GM12878 (cell line): Measurements from ENCODE around the gene CLCC1. TPM values are rescaled to one million over a fixed set of nuclear protein-coding genes. Genes with fewer than 3 reads are reported as not detected.

ENCODE experiments used
- BRCA1 ChIP-seq: IDR thresholded peaks from 2 replicates; pipeline ENCODE4 v1.6.1; 2011; ENCODE audit warnings: low read depth, low read length, improper control_type of control experiment
- CHD4 ChIP-seq: fragments of 200-600 bp; sonication (generic); IDR thresholded peaks from 2 replicates; pipeline ENCODE4 v1.6.1; 2016; ENCODE audit warnings: mild to moderate bottlenecking
- CREB1 ChIP-seq: IDR thresholded peaks from 2 replicates; pipeline ENCODE4 v1.6.1; 2012; ENCODE audit warnings: low read depth, mild to moderate bottlenecking, inconsistent platforms
- DPF2 ChIP-seq: fragments of 450-650 bp; IDR thresholded peaks from 2 replicates; pipeline ENCODE4 v1.6.1; 2017; ENCODE audit warnings: mild to moderate bottlenecking
- EP300 ChIP-seq, 2 experiments: fragments of 150-350 bp in 1 of 2; IDR thresholded peaks; 2 replicates each; pipeline ENCODE4 v1.6.1; 2011 to 2012; ENCODE audit warnings: low read depth in 2 of 2, low read length in 2 of 2, borderline replicate concordance in 1 of 2, improper control_type of control experiment in 1 of 2, inconsistent platforms in 1 of 2; ENCODE audit not compliant: control insufficient read depth in 1 of 2
- ETV6 ChIP-seq, 2 experiments: fragments of 450-650 bp in 1 of 2; IDR thresholded peaks in 1 of 2; conservative IDR thresholded peaks in 1 of 2; 2 replicates each; pipeline ENCODE4 v1.6.1; 2014; ENCODE audit warnings: antibody characterized with exemption in 1 of 2, borderline replicate concordance in 1 of 2, low read depth in 1 of 2, mild to moderate bottlenecking in 1 of 2, moderate library complexity in 1 of 2
- HDAC2 ChIP-seq: fragments of 200-600 bp; sonication (generic); IDR thresholded peaks from 2 replicates; pipeline ENCODE4 v1.6.1; 2017
- MTA2 ChIP-seq: fragments of 450-650 bp; IDR thresholded peaks from 2 replicates; pipeline ENCODE4 v1.6.1; 2016; ENCODE audit warnings: low read depth, mild to moderate bottlenecking, moderate library complexity
- MTA3 ChIP-seq: IDR thresholded peaks from 2 replicates; pipeline ENCODE4 v1.6.1; 2012; ENCODE audit warnings: low read length, inconsistent platforms, borderline replicate concordance
- MXI1 ChIP-seq: fragments of 150-350 bp; IDR thresholded peaks from 2 replicates; pipeline ENCODE4 v1.6.1; 2011; ENCODE audit warnings: low read depth, mild to moderate bottlenecking, inconsistent platforms, low read length, improper control_type of control experiment
- NFIC ChIP-seq: IDR thresholded peaks from 2 replicates; pipeline ENCODE4 v1.6.1; 2012; ENCODE audit warnings: low read depth, mild to moderate bottlenecking, inconsistent platforms, low read length, moderate library complexity
- POLR2A ChIP-seq: IDR thresholded peaks from 2 replicates; pipeline ENCODE4 v1.6.1; 2011; ENCODE audit warnings: low read depth, mild to moderate bottlenecking, low read length
- POU2F2 ChIP-seq: IDR thresholded peaks from 3 replicates; pipeline ENCODE4 v1.6.1; 2011; ENCODE audit warnings: low read depth, mild to moderate bottlenecking, low read length, borderline replicate concordance
- RUNX3 ChIP-seq: IDR thresholded peaks from 2 replicates; pipeline ENCODE4 v1.6.1; 2012; ENCODE audit warnings: low read length, inconsistent platforms
- SRF ChIP-seq, 2 experiments: IDR thresholded peaks; 2 replicates each; pipeline ENCODE4 v1.6.1; 2011; ENCODE audit warnings: low read depth in 2 of 2, low read length in 2 of 2, mild to moderate bottlenecking in 1 of 2, moderate library complexity in 1 of 2
- SUZ12 ChIP-seq: fragments of 200-600 bp; sonication (generic); IDR thresholded peaks from one replicate; pipeline ENCODE4 v1.6.1; 2018; ENCODE audit warnings: antibody characterized with exemption, mild to moderate bottlenecking; ENCODE audit not compliant: unreplicated experiment
- YY1 ChIP-seq: IDR thresholded peaks from 2 replicates; pipeline ENCODE4 v1.6.1; 2011; ENCODE audit warnings: low read depth, mild to moderate bottlenecking, low read length
- ZNF24 ChIP-seq: fragments of 450-650 bp; IDR thresholded peaks from 2 replicates; pipeline ENCODE4 v1.6.1; 2017; ENCODE audit warnings: antibody characterized with exemption, mild to moderate bottlenecking
- polyA plus RNA-seq, 11 experiments: library from polyadenylated mRNA; depleted of rRNA in 4 of 11; unstranded in 6 of 11; stranded (reverse) in 5 of 11; fragments of >200 nt; fragmentation: Nextera tagmentation in 4 of 11; fragmentation: Illumina TruSeq in 1 of 11; extraction: Ambion mirVana in 4 of 11; extraction: Trizol in 1 of 11; gene quantifications; 1 replicate in 1 of 11; 2 replicates in 10 of 11; pipeline versions ENCODE4 v1.2.1 to v1.2.3, GENCODE V29; 2011 to 2016; ENCODE audit warnings: inconsistent platforms in 2 of 11, missing spikeins in 2 of 11, low read depth in 1 of 11
- total RNA-seq, 4 experiments: library from RNA; depleted of rRNA in 3 of 4; stranded (reverse); fragments of >200 nt in 3 of 4; fragmentation: Illumina TruSeq in 1 of 4; extraction: Trizol in 1 of 4; gene quantifications; 2 replicates each; pipeline versions ENCODE4 v1.2.1 to v1.2.3, GENCODE V29; 2013 to 2021
- TF ChIP-seq, protein P1 (sequence below): fragments of 450-650 bp; IDR thresholded peaks from 2 replicates; pipeline ENCODE4 v1.6.1; 2016; ENCODE audit warnings: mild to moderate bottlenecking
- TF ChIP-seq, protein P2 (sequence below): fragments of 450-650 bp; IDR thresholded peaks from 2 replicates; pipeline ENCODE4 v1.6.1; 2017; ENCODE audit warnings: mild to moderate bottlenecking, moderate library complexity
- TF ChIP-seq, protein P3 (sequence below): fragments of 150-350 bp; IDR thresholded peaks from 2 replicates; pipeline ENCODE4 v1.6.1; 2016; ENCODE audit warnings: low read depth, low read length
- TF ChIP-seq, protein P4 (sequence below): IDR thresholded peaks from 2 replicates; pipeline ENCODE4 v1.6.1; 2012; ENCODE audit warnings: low read length, inconsistent platforms

The CLCC1 gene
- total and polyA plus RNA-seq, 10 of the 15 experiments (the other 5 are each of a cell fraction or from before 2014, with no cell fraction given), result 11.9 to 25.8 (median 16.1) TPM

DNA sequence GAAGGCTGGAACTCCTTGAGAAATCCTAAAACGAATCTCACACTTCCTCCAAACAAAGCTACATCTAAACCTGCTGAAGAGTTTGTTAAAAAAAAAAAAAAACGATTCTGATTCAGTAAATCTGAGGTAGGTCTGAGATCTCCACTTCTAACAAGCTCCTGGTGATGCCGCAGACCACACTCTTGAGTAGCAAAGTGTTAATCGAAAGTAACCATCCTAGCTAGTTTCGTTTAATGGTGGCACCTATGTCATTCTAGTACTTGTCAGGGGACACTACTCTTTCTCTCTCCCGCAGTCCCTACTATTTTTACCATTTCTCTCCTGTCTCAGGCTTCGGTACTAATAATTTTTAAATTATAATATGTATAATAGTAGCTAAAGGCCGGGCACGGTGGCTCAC is 2.1 kb downstream of the CLCC1 start (continued):
- TF ChIP-seq YY1 (0 out of 2 replicates have a peak, but pooled peaks have one; percentile 42), BRCA1 (no peak), ZNF24 (no peak), CREB1 (no peak), ETV6 (conservative IDR thresholded peaks at IDR 0.05 in 1 of 2, IDR thresholded peaks at IDR 0.05 in 1 of 2; ENCODE audit: borderline replicate concordance in 1 of 2, low read depth in 1 of 2) (0 out of 4 replicates have a peak, but pooled peaks of 1 of the 2 experiments have one; percentile 19), NFIC (0 out of 2 replicates have a peak, but pooled peaks have one; percentile 33), POU2F2 (no peak), SUZ12 (no peak), DPF2 (0 out of 2 replicates have a peak, but pooled peaks have one; percentile 27), EP300 (IDR thresholded peaks at IDR 0.05; ENCODE audit: borderline replicate concordance in 1 of 2, control insufficient read depth in 1 of 2, low read depth in 2 of 2, low read length in 2 of 2) (no peak), SRF (IDR thresholded peaks at IDR 0.05; ENCODE audit: low read depth in 2 of 2, low read length in 2 of 2) (no peak), MTA3 (no peak), MXI1 (no peak), MTA2 (peak; percentile 24; the same call in 1 of the 2 replicates), POLR2A (no peak), RUNX3 (peak; percentile 93), HDAC2 (no peak), CHD4 (no peak)
- TF ChIP-seq, protein P1, sequence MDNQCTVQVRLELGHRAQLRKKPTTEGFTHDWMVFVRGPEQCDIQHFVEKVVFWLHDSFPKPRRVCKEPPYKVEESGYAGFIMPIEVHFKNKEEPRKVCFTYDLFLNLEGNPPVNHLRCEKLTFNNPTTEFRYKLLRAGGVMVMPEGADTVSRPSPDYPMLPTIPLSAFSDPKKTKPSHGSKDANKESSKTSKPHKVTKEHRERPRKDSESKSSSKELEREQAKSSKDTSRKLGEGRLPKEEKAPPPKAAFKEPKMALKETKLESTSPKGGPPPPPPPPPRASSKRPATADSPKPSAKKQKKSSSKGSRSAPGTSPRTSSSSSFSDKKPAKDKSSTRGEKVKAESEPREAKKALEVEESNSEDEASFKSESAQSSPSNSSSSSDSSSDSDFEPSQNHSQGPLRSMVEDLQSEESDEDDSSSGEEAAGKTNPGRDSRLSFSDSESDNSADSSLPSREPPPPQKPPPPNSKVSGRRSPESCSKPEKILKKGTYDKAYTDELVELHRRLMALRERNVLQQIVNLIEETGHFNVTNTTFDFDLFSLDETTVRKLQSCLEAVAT, result no peak
- TF ChIP-seq, protein P2, sequence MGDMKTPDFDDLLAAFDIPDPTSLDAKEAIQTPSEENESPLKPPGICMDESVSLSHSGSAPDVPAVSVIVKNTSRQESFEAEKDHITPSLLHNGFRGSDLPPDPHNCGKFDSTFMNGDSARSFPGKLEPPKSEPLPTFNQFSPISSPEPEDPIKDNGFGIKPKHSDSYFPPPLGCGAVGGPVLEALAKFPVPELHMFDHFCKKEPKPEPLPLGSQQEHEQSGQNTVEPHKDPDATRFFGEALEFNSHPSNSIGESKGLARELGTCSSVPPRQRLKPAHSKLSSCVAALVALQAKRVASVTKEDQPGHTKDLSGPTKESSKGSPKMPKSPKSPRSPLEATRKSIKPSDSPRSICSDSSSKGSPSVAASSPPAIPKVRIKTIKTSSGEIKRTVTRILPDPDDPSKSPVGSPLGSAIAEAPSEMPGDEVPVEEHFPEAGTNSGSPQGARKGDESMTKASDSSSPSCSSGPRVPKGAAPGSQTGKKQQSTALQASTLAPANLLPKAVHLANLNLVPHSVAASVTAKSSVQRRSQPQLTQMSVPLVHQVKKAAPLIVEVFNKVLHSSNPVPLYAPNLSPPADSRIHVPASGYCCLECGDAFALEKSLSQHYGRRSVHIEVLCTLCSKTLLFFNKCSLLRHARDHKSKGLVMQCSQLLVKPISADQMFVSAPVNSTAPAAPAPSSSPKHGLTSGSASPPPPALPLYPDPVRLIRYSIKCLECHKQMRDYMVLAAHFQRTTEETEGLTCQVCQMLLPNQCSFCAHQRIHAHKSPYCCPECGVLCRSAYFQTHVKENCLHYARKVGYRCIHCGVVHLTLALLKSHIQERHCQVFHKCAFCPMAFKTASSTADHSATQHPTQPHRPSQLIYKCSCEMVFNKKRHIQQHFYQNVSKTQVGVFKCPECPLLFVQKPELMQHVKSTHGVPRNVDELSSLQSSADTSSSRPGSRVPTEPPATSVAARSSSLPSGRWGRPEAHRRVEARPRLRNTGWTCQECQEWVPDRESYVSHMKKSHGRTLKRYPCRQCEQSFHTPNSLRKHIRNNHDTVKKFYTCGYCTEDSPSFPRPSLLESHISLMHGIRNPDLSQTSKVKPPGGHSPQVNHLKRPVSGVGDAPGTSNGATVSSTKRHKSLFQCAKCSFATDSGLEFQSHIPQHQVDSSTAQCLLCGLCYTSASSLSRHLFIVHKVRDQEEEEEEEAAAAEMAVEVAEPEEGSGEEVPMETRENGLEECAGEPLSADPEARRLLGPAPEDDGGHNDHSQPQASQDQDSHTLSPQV, result no peak
- TF ChIP-seq, protein P3, sequence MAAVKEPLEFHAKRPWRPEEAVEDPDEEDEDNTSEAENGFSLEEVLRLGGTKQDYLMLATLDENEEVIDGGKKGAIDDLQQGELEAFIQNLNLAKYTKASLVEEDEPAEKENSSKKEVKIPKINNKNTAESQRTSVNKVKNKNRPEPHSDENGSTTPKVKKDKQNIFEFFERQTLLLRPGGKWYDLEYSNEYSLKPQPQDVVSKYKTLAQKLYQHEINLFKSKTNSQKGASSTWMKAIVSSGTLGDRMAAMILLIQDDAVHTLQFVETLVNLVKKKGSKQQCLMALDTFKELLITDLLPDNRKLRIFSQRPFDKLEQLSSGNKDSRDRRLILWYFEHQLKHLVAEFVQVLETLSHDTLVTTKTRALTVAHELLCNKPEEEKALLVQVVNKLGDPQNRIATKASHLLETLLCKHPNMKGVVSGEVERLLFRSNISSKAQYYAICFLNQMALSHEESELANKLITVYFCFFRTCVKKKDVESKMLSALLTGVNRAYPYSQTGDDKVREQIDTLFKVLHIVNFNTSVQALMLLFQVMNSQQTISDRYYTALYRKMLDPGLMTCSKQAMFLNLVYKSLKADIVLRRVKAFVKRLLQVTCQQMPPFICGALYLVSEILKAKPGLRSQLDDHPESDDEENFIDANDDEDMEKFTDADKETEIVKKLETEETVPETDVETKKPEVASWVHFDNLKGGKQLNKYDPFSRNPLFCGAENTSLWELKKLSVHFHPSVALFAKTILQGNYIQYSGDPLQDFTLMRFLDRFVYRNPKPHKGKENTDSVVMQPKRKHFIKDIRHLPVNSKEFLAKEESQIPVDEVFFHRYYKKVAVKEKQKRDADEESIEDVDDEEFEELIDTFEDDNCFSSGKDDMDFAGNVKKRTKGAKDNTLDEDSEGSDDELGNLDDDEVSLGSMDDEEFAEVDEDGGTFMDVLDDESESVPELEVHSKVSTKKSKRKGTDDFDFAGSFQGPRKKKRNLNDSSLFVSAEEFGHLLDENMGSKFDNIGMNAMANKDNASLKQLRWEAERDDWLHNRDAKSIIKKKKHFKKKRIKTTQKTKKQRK, result no peak
- TF ChIP-seq, protein P4, sequence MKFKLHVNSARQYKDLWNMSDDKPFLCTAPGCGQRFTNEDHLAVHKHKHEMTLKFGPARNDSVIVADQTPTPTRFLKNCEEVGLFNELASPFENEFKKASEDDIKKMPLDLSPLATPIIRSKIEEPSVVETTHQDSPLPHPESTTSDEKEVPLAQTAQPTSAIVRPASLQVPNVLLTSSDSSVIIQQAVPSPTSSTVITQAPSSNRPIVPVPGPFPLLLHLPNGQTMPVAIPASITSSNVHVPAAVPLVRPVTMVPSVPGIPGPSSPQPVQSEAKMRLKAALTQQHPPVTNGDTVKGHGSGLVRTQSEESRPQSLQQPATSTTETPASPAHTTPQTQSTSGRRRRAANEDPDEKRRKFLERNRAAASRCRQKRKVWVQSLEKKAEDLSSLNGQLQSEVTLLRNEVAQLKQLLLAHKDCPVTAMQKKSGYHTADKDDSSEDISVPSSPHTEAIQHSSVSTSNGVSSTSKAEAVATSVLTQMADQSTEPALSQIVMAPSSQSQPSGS, result peak; percentile 67
